GM23338 (cell line): ENCODE measurements around the gene SLC15A4. TPM values are rescaled to one million over a fixed set of nuclear protein-coding genes. Genes with fewer than 3 reads are reported as not detected.

Experiments
- ATAC-seq: fragments of 200-7000 bp; cut with Tn5 transposase; 3 replicates; pipeline ENCODE4 v1.9.1; 2020
- DNase-seq: peaks from one replicate; pipeline ENCODE4 v3.0.0-alpha.2; 2015; ENCODE audit warnings: low spot score
- H2AFZ ChIP-seq: fragments of 200-600 bp; sonication (generic); 2 replicates; pipeline ENCODE4 v1.8.0; 2016; ENCODE audit warnings: antibody characterized with exemption, mild to moderate bottlenecking, moderate library complexity
- H3F3A ChIP-seq: fragments of 200-600 bp; sonication (generic); replicated peaks from 2 replicates; pipeline ENCODE4 v1.8.0; 2017; ENCODE audit warnings: antibody characterized with exemption, mixed run types, low read depth
- H3K27ac ChIP-seq: fragments of 200-600 bp; sonication (generic); 2 replicates; pipeline ENCODE4 v1.6.1; 2016; ENCODE audit warnings: low read depth
- H3K27me3 ChIP-seq: fragments of 200-600 bp; sonication (generic); 2 replicates; pipeline ENCODE4 v1.8.0; 2016; ENCODE audit warnings: mild to moderate bottlenecking, mixed run types, moderate library complexity; ENCODE audit not compliant: insufficient read depth
- H3K36me3 ChIP-seq: fragments of 200-600 bp; sonication (generic); 2 replicates; pipeline ENCODE4 v1.8.0; 2016; ENCODE audit warnings: mild to moderate bottlenecking; ENCODE audit not compliant: insufficient read depth
- H3K4me1 ChIP-seq: fragments of 200-600 bp; sonication (generic); 2 replicates; pipeline ENCODE4 v1.8.0; 2016; ENCODE audit warnings: mild to moderate bottlenecking, moderate library complexity; ENCODE audit not compliant: insufficient read depth
- H3K4me2 ChIP-seq: fragments of 200-600 bp; sonication (generic); 2 replicates; pipeline ENCODE4 v1.7.1; 2017; ENCODE audit warnings: mixed run types
- H3K4me3 ChIP-seq: fragments of 200-600 bp; sonication (generic); 2 replicates; pipeline ENCODE4 v1.6.1; 2016; ENCODE audit warnings: mixed run types
- H3K79me2 ChIP-seq: fragments of 200-600 bp; sonication (generic); replicated peaks from 2 replicates; pipeline ENCODE4 v1.8.0; 2017; ENCODE audit warnings: mild to moderate bottlenecking; ENCODE audit not compliant: insufficient read depth
- H3K9me2 ChIP-seq: fragments of 200-600 bp; sonication (generic); 2 replicates; pipeline ENCODE4 v1.8.0; 2017; ENCODE audit not compliant: insufficient read depth
- H4K20me1 ChIP-seq: fragments of 200-600 bp; sonication (generic); replicated peaks from 2 replicates; pipeline ENCODE4 v1.8.0; 2017; ENCODE audit warnings: mild to moderate bottlenecking; ENCODE audit not compliant: insufficient read depth
- H3K27ac Mint-ChIP-seq: 2 replicates; pipeline ENCODE4 v1.8.0; 2020; ENCODE audit warnings: inconsistent platforms, mild to moderate bottlenecking, moderate library complexity, mixed read lengths
- H3K27me3 Mint-ChIP-seq: 3 replicates; pipeline ENCODE4 v1.8.0; 2022; ENCODE audit warnings: low read depth, mild to moderate bottlenecking, moderate library complexity, mixed read lengths, inconsistent platforms; ENCODE audit not compliant: insufficient read depth, poor library complexity
- H3K36me3 Mint-ChIP-seq: 3 replicates; pipeline ENCODE4 v1.8.0; 2021; ENCODE audit warnings: low read depth, mild to moderate bottlenecking, inconsistent platforms, moderate library complexity, mixed read lengths
- H3K4me1 Mint-ChIP-seq: 3 replicates; pipeline ENCODE4 v1.8.0; 2020; ENCODE audit warnings: mild to moderate bottlenecking, inconsistent platforms, mixed read lengths
- H3K4me3 Mint-ChIP-seq: 3 replicates; pipeline ENCODE4 v1.8.0; 2021; ENCODE audit warnings: moderate library complexity, mild to moderate bottlenecking, inconsistent platforms, mixed read lengths
- H3K9me3 Mint-ChIP-seq: 3 replicates; pipeline ENCODE4 v1.8.0; 2020; ENCODE audit warnings: moderate library complexity, mild to moderate bottlenecking, inconsistent platforms, mixed read lengths
- CREB1 ChIP-seq: fragments of 250-450 bp; sonication (Bioruptor Pico); IDR thresholded peaks from 2 replicates; pipeline ENCODE4 v1.5.0; 2020; ENCODE audit warnings: low read depth, mild to moderate bottlenecking, moderate library complexity
- CTCF ChIP-seq, 2 experiments: fragments of 200-600 bp in 1 of 2; sonication (generic) in 1 of 2; conservative IDR thresholded peaks; 2 replicates each; pipeline versions ENCODE4 v1.5.1 to v1.6.1; 2016 to 2017; ENCODE audit warnings: antibody characterized with exemption in 2 of 2, low read depth in 2 of 2, mild to moderate bottlenecking in 2 of 2, moderate library complexity in 1 of 2
- ETS1 ChIP-seq: IDR thresholded peaks from 2 replicates; pipeline ENCODE4 v1.6.1; 2016; ENCODE audit warnings: antibody characterized with exemption
- EZH2 ChIP-seq: fragments of 200-600 bp; sonication (generic); IDR thresholded peaks from one replicate; pipeline ENCODE4 v1.8.0; 2017; ENCODE audit warnings: antibody characterized with exemption, mild to moderate bottlenecking, low read depth; ENCODE audit not compliant: unreplicated experiment
- JUNB ChIP-seq: IDR thresholded peaks from one replicate; pipeline ENCODE4 v1.6.1; 2016; ENCODE audit warnings: antibody characterized with exemption; ENCODE audit not compliant: unreplicated experiment
- NANOG ChIP-seq: IDR thresholded peaks from 2 replicates; pipeline ENCODE4 v1.6.1; 2016; ENCODE audit warnings: antibody characterized with exemption, borderline replicate concordance
- POLR2AphosphoS5 ChIP-seq: IDR thresholded peaks from 2 replicates; pipeline ENCODE4 v1.6.1; 2016; ENCODE audit warnings: antibody characterized with exemption, low read depth
- STAT1 ChIP-seq: IDR thresholded peaks from one replicate; pipeline ENCODE4 v1.6.1; 2016; ENCODE audit warnings: antibody characterized with exemption; ENCODE audit not compliant: unreplicated experiment
- ZNF114 ChIP-seq: fragments of 250-450 bp; sonication (Bioruptor Pico); IDR thresholded peaks from 2 replicates; pipeline ENCODE4 v1.5.0; 2020; ENCODE audit warnings: mild to moderate bottlenecking, moderate library complexity
- polyA plus RNA-seq: library from polyadenylated mRNA; unstranded; fragments of >200 nt; fragmentation: Nextera tagmentation; extraction: Ambion mirVana; gene quantifications from 2 replicates; pipeline ENCODE4 v1.2.1, GENCODE V29; 2016
- total RNA-seq: library from RNA; depleted of rRNA; stranded (reverse); fragments of >200 nt; shearing (Covaris generic); gene quantifications from 2 replicates; pipeline ENCODE4 v1.2.3, GENCODE V29; 2014
- TF ChIP-seq, protein P1 (sequence below): fragments of 250-450 bp; sonication (Bioruptor Pico); IDR thresholded peaks from 2 replicates; pipeline ENCODE4 v1.5.0; 2020; ENCODE audit warnings: mild to moderate bottlenecking, moderate library complexity
- TF ChIP-seq, protein P2 (sequence below): IDR thresholded peaks from one replicate; pipeline ENCODE4 v1.6.1; 2018; ENCODE audit warnings: antibody characterized with exemption; ENCODE audit not compliant: unreplicated experiment

SLC15A4 gene
- total and polyA plus RNA-seq, 2 experiments from 2014 or later = 7.7 to 30.3 TPM

DNA sequence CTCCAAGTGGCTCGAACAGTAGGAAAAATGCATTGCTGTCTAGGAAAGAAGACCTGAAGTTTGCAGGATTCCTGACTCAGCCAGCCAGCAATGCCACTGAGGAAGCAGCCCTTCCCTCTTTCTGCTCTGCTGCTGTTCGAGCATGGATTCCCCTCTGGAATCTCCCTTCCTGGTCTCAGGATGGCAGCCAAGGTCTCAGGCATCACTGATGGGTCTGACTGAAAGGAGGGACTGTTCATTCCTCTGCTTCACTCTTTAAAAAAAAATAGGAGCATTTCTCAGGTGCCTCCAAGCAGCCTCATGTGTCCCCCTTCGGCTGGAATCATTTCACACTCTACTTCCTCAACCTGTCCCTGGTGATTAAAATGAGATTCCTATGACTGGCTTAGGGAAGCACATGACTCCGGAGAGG lies 62.4 kb downstream of the SLC15A4 start:
- Mint-ChIP-seq H3K36me3 (peaks cover 34% of the 10 kb centered on the region), H3K4me3 (no peak overlapping the region), H3K27me3 (peaks cover 4% of the 10 kb centered on the region), H3K9me3 (peaks cover 93% of the 10 kb centered on the region), H3K4me1 (no peaks in the 10 kb centered on the region), H3K27ac (no peak overlapping the region)
- Histone ChIP-seq H3K27ac (no peak overlapping the region), H3K4me3 (no peak overlapping the region), H4K20me1 (no peaks in the 10 kb centered on the region), H3K36me3 (no peaks in the 10 kb centered on the region), H3F3A (no peaks in the 10 kb centered on the region), H3K27me3 (no peaks in the 10 kb centered on the region), H3K9me2 (no peaks in the 10 kb centered on the region), H3K4me1 (no peaks in the 10 kb centered on the region), H3K79me2 (no peaks in the 10 kb centered on the region), H3K4me2 (no peak overlapping the region), H2AFZ (no peak overlapping the region)
- no peak for ATAC-seq
- DNase-seq = no peak
- TF ChIP-seq EZH2 (no peak), STAT1 (no peak), ETS1 (no peak), JUNB (no peak), ZNF114 (CRISPR knock-in tag) (no peak), CREB1 (CRISPR knock-in tag) (no peak), POLR2AphosphoS5 (no peak), CTCF (conservative IDR thresholded peaks at IDR 0.05; ENCODE audit: low read depth in 2 of 2) (no peak), NANOG (no peak)
- TF ChIP-seq, protein P1, sequence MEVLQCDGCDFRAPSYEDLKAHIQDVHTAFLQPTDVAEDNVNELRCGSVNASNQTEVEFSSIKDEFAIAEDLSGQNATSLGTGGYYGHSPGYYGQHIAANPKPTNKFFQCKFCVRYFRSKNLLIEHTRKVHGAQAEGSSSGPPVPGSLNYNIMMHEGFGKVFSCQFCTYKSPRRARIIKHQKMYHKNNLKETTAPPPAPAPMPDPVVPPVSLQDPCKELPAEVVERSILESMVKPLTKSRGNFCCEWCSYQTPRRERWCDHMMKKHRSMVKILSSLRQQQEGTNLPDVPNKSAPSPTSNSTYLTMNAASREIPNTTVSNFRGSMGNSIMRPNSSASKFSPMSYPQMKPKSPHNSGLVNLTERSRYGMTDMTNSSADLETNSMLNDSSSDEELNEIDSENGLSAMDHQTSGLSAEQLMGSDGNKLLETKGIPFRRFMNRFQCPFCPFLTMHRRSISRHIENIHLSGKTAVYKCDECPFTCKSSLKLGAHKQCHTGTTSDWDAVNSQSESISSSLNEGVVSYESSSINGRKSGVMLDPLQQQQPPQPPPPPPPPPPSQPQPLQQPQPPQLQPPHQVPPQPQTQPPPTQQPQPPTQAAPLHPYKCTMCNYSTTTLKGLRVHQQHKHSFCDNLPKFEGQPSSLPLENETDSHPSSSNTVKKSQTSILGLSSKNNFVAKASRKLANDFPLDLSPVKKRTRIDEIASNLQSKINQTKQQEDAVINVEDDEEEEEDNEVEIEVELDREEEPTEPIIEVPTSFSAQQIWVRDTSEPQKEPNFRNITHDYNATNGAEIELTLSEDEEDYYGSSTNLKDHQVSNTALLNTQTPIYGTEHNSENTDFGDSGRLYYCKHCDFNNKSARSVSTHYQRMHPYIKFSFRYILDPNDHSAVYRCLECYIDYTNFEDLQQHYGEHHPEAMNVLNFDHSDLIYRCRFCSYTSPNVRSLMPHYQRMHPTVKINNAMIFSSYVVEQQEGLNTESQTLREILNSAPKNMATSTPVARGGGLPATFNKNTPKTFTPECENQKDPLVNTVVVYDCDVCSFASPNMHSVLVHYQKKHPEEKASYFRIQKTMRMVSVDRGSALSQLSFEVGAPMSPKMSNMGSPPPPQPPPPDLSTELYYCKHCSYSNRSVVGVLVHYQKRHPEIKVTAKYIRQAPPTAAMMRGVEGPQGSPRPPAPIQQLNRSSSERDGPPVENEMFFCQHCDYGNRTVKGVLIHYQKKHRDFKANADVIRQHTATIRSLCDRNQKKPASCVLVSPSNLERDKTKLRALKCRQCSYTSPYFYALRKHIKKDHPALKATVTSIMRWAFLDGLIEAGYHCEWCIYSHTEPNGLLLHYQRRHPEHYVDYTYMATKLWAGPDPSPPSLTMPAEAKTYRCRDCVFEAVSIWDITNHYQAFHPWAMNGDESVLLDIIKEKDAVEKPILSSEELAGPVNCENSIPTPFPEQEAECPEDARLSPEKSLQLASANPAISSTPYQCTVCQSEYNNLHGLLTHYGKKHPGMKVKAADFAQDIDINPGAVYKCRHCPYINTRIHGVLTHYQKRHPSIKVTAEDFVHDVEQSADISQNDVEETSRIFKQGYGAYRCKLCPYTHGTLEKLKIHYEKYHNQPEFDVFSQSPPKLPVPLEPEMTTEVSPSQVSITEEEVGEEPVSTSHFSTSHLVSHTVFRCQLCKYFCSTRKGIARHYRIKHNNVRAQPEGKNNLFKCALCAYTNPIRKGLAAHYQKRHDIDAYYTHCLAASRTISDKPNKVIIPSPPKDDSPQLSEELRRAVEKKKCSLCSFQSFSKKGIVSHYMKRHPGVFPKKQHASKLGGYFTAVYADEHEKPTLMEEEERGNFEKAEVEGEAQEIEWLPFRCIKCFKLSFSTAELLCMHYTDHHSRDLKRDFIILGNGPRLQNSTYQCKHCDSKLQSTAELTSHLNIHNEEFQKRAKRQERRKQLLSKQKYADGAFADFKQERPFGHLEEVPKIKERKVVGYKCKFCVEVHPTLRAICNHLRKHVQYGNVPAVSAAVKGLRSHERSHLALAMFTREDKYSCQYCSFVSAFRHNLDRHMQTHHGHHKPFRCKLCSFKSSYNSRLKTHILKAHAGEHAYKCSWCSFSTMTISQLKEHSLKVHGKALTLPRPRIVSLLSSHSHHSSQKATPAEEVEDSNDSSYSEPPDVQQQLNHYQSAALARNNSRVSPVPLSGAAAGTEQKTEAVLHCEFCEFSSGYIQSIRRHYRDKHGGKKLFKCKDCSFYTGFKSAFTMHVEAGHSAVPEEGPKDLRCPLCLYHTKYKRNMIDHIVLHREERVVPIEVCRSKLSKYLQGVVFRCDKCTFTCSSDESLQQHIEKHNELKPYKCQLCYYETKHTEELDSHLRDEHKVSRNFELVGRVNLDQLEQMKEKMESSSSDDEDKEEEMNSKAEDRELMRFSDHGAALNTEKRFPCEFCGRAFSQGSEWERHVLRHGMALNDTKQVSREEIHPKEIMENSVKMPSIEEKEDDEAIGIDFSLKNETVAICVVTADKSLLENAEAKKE = no peak
- TF ChIP-seq, protein P2, sequence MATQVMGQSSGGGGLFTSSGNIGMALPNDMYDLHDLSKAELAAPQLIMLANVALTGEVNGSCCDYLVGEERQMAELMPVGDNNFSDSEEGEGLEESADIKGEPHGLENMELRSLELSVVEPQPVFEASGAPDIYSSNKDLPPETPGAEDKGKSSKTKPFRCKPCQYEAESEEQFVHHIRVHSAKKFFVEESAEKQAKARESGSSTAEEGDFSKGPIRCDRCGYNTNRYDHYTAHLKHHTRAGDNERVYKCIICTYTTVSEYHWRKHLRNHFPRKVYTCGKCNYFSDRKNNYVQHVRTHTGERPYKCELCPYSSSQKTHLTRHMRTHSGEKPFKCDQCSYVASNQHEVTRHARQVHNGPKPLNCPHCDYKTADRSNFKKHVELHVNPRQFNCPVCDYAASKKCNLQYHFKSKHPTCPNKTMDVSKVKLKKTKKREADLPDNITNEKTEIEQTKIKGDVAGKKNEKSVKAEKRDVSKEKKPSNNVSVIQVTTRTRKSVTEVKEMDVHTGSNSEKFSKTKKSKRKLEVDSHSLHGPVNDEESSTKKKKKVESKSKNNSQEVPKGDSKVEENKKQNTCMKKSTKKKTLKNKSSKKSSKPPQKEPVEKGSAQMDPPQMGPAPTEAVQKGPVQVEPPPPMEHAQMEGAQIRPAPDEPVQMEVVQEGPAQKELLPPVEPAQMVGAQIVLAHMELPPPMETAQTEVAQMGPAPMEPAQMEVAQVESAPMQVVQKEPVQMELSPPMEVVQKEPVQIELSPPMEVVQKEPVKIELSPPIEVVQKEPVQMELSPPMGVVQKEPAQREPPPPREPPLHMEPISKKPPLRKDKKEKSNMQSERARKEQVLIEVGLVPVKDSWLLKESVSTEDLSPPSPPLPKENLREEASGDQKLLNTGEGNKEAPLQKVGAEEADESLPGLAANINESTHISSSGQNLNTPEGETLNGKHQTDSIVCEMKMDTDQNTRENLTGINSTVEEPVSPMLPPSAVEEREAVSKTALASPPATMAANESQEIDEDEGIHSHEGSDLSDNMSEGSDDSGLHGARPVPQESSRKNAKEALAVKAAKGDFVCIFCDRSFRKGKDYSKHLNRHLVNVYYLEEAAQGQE = no peak
